Airway epithelial cell (primary cell): ENCODE data around the gene OR6Q1. TPM values are rescaled to one million over a fixed set of nuclear protein-coding genes. Genes with fewer than 3 reads are reported as not detected.

Experiments
- total RNA-seq: library from RNA; depleted of rRNA; stranded (reverse); fragments of >200 nt; gene quantifications from 2 replicates; pipeline ENCODE4 v1.2.3, GENCODE V29; 2015

OR6Q1 gene
- not detected in 2 replicates for total RNA-seq

GRCh38 chr11:58030653-58031052, at the start of gene OR6Q1:
Gene OR6Q1, plus strand, starts transcription at chr11:58030953. Its CDS starts 0 bp downstream, at chr11:58030953.

GRCh38 chr11:58023435-58023931, 7.3 kb upstream of the OR6Q1 start, which contains the start of gene OR9Q1:
Gene OR9Q1, plus strand, starts transcription at chr11:58023881. Its CDS starts 155,564 bp downstream, at chr11:58179445.

Other genes with a start within 250 kb of the OR6Q1 start
- not detected in 2 replicates for gene OR9Q1, start 7.1 kb upstream of the OR6Q1 start, total RNA-seq
- not detected in 2 replicates for gene OR9I1, start 94.6 kb downstream of the OR6Q1 start, total RNA-seq
- gene OR9Q2, start 158.1 kb downstream of the OR6Q1 start, total RNA-seq = not detected in 2 replicates
- not detected in 2 replicates for gene OR1S2, start 173.2 kb downstream of the OR6Q1 start, total RNA-seq
- gene OR1S1, start 181.8 kb downstream of the OR6Q1 start, total RNA-seq = not detected in 2 replicates
- gene OR10Q1, start 198.0 kb downstream of the OR6Q1 start, total RNA-seq = not detected in 2 replicates
- gene OR10W1, start 237.3 kb downstream of the OR6Q1 start, total RNA-seq = not detected in 2 replicates